ACC112 (cell line): ENCODE measurements around the gene RO60.

Experiments used
- H2AFZ ChIP-seq: fragments of 200-600 bp; sonication (generic); one replicate; pipeline ENCODE4 v1.6.0; 2017; ENCODE audit warnings: antibody characterized with exemption, low read length; ENCODE audit not compliant: unreplicated experiment
- H3K27ac ChIP-seq: fragments of 200-600 bp; sonication (generic); 2 replicates; pipeline ENCODE4 v1.5.1; 2014; ENCODE audit warnings: low read depth, mild to moderate bottlenecking, antibody characterized with exemption, low read length, moderate library complexity
- H3K27me3 ChIP-seq: fragments of 200-600 bp; sonication (generic); 2 replicates; pipeline ENCODE4 v1.6.1; 2014; ENCODE audit warnings: mild to moderate bottlenecking, antibody characterized with exemption, low read length, moderate library complexity, mixed read lengths; ENCODE audit not compliant: insufficient read depth
- H3K36me3 ChIP-seq: fragments of 200-600 bp; sonication (generic); 2 replicates; pipeline ENCODE4 v1.6.1; 2016; ENCODE audit warnings: mild to moderate bottlenecking, antibody characterized with exemption, low read length, moderate library complexity, mixed read lengths; ENCODE audit not compliant: insufficient read depth
- H3K4me1 ChIP-seq: fragments of 200-600 bp; sonication (generic); one replicate; pipeline ENCODE4 v1.6.1; 2016; ENCODE audit warnings: low read length, mixed read lengths; ENCODE audit not compliant: insufficient read depth, unreplicated experiment, control insufficient read depth
- H3K4me3 ChIP-seq: fragments of 200-600 bp; sonication (generic); 2 replicates; pipeline ENCODE4 v1.5.1; 2014; ENCODE audit warnings: mild to moderate bottlenecking, low read depth, low read length
- H3K79me2 ChIP-seq: fragments of 200-600 bp; sonication (generic); one replicate; pipeline ENCODE4 v1.6.0; 2016; ENCODE audit warnings: low read length; ENCODE audit not compliant: control insufficient read depth, unreplicated experiment, insufficient read depth

Gene RO60

DNA sequence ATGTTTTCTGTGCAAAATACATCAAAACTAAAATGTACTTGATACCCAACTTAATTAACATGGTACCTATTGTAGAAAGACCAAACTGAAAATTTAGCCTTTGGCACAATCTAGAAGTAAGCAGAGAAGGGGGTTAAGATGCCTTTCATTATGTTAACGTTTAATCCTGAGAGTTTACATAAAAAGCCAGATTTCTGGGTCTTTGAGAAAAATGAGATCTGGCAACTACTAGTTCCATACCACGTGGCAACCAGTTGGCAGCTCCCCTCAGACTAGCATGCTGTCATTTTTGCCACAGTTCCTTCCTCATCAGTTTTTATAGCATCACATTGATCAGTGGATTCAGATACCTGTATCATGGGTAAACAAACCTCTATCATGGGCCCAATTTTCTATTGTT lies 1.5 kb downstream of the RO60 start:
- Histone ChIP-seq H3K27ac (peak overlapping the region; percentile 90), H3K4me1 (peaks cover 26% of the 10 kb centered on the region), H3K79me2 (peaks cover 91% of the 10 kb centered on the region), H2AFZ (no peak overlapping the region), H3K27me3 (no peaks in the 10 kb centered on the region), H3K36me3 (no peaks in the 10 kb centered on the region), H3K4me3 (peak overlapping the region; percentile 94)

DNA sequence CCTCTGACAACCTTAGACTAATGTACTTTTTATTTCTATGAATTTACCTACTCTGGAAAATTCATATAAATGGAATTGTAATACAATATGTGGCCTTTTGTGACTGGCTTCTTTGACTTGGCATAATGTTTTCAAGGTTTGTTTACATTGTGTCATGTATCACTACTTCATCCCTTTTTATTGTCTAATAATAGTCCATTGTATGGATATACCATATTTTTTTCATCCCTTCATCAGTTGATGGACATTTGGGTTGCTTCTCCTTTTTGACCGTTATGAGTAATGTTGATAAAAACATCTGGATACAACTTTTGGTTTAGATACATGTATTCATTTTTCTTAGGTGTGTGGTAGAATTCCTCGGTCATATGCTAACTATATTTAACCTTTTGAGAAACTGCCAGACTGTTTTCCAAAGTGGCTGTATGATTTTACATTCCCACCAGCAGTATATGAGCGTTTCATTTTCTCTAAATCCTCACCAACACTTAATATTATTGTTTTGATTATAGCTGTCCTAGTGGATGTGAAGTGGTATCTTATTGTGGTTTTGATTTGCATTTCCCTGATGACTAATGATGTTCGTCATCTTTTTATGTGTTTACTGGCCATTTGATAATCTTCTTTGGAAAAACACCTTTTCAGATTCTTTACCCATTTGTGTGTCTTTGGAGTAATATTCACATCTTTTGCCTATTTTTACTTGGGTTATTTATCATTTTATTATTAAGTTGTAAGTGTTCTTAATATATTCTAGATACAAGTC lies 3.5 kb downstream of the RO60 start:
- H3K79me2 ChIP-seq = peaks cover 89% of the 10 kb centered on the region
- H2AFZ ChIP-seq = no peak overlapping the region
- H3K27me3 ChIP-seq = no peaks in the 10 kb centered on the region
- no peaks in the 10 kb centered on the region for H3K36me3 ChIP-seq
- H3K4me1 ChIP-seq = peaks cover 11% of the 10 kb centered on the region
- no peak overlapping the region for H3K4me3 ChIP-seq
- no peak overlapping the region for H3K27ac ChIP-seq

GRCh38 chr1:193065954-193066353 lies 6.5 kb downstream of the RO60 start:
- Histone ChIP-seq H3K27ac (no peak overlapping the region), H3K36me3 (0 out of 2 replicates have a peak, but pooled peaks cover 5% of the 10 kb centered on the region), H3K4me3 (no peak overlapping the region), H3K79me2 (peaks cover 94% of the 10 kb centered on the region), H3K27me3 (no peaks in the 10 kb centered on the region), H2AFZ (no peak overlapping the region), H3K4me1 (peaks cover 11% of the 10 kb centered on the region)

- 0 out of 2 replicates have a peak, but pooled peaks cover 5% of the 10 kb centered on the region for H3K36me3 ChIP-seq
- no peak overlapping the region for H3K4me3 ChIP-seq
- H3K4me1 ChIP-seq = peaks cover 6% of the 10 kb centered on the region
- peaks cover 92% of the 10 kb centered on the region for H3K79me2 ChIP-seq
- no peak overlapping the region for H3K27ac ChIP-seq
- H3K27me3 ChIP-seq = no peaks in the 10 kb centered on the region
- H2AFZ ChIP-seq = no peak overlapping the region
These were observed 7.2 kb downstream of the RO60 start for GRCh38 chr1:193066606-193067005.

- H3K27ac ChIP-seq = no peak overlapping the region
- no peak overlapping the region for H2AFZ ChIP-seq
- peaks cover 88% of the 10 kb centered on the region for H3K79me2 ChIP-seq
- H3K27me3 ChIP-seq = no peaks in the 10 kb centered on the region
- H3K4me1 ChIP-seq = peaks cover 6% of the 10 kb centered on the region
- H3K4me3 ChIP-seq = no peak overlapping the region
- peaks cover 10% of the 10 kb centered on the region for H3K36me3 ChIP-seq
These were observed 8.6 kb downstream of the RO60 start for GRCh38 chr1:193068013-193068412.

GRCh38 chr1:193069748-193070385 lies 10.5 kb downstream of the RO60 start:
- H3K36me3 ChIP-seq = peaks cover 14% of the 10 kb centered on the region
- H3K4me1 ChIP-seq = peaks cover 6% of the 10 kb centered on the region
- peaks cover 75% of the 10 kb centered on the region for H3K79me2 ChIP-seq
- H3K27ac ChIP-seq = no peak overlapping the region
- H2AFZ ChIP-seq = no peak overlapping the region
- H3K27me3 ChIP-seq = no peaks in the 10 kb centered on the region
- no peak overlapping the region for H3K4me3 ChIP-seq

GRCh38 chr1:193070386-193070753 lies 11.0 kb downstream of the RO60 start:
- H3K27me3 ChIP-seq = no peaks in the 10 kb centered on the region
- peaks cover 73% of the 10 kb centered on the region for H3K79me2 ChIP-seq
- H2AFZ ChIP-seq = no peak overlapping the region
- peaks cover 14% of the 10 kb centered on the region for H3K36me3 ChIP-seq
- no peak overlapping the region for H3K4me3 ChIP-seq
- H3K27ac ChIP-seq = no peak overlapping the region
- H3K4me1 ChIP-seq = peaks cover 6% of the 10 kb centered on the region

DNA sequence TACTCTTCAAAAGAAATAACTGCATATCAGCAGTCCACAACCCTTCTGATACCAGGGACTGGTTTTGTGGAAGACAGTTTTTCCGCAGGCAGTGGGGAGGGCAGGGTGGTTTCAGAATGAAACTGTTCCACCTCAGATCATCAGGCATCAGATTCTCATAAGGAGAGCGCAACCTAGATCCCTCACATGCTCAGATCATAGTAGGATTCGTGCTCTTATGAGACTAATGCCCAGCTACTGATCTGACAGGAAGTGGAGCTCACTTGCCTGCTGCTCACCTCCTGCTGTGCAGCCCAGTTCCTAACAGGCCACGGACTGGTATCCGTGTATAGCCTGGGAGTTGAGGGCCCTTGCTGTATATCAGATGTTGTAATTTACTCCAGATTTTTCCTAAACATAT lies 11.5 kb downstream of the RO60 start:
- peaks cover 6% of the 10 kb centered on the region for H3K4me1 ChIP-seq
- peaks cover 72% of the 10 kb centered on the region for H3K79me2 ChIP-seq
- H3K36me3 ChIP-seq = peaks cover 14% of the 10 kb centered on the region
- H3K27ac ChIP-seq = no peak overlapping the region
- no peak overlapping the region for H3K4me3 ChIP-seq
- H3K27me3 ChIP-seq = no peaks in the 10 kb centered on the region
- H2AFZ ChIP-seq = no peak overlapping the region

GRCh38 chr1:193077991-193078390 lies 18.6 kb downstream of the RO60 start:
- no peaks in the 10 kb centered on the region for H3K4me1 ChIP-seq
- peaks cover 59% of the 10 kb centered on the region for H3K36me3 ChIP-seq
- H3K27ac ChIP-seq = no peak overlapping the region
- H3K27me3 ChIP-seq = no peaks in the 10 kb centered on the region
- peaks cover 13% of the 10 kb centered on the region for H3K79me2 ChIP-seq
- H3K4me3 ChIP-seq = no peak overlapping the region
- no peak overlapping the region for H2AFZ ChIP-seq

DNA sequence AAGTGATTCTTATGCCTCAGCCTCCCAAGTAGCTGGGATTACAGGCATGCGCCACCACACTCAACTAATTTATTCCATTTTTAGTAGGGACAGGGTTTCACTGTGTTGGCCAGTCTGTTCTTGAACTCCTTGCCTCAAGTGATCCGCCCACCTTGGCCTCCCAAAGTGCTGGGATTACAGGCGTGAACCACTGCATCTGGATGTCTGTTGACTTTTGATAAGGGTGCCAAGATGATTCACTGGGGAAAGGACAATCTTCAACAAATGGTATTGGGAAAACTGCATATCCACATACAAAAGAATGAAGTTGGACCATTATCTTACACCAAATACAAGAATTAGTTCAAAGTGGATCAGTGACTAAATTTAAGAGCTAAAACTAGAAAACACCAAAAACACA lies 19.8 kb downstream of the RO60 start:
- H3K27ac ChIP-seq = no peak overlapping the region
- H3K4me1 ChIP-seq = no peaks in the 10 kb centered on the region
- no peak overlapping the region for H2AFZ ChIP-seq
- H3K79me2 ChIP-seq = peaks cover 9% of the 10 kb centered on the region
- no peak overlapping the region for H3K4me3 ChIP-seq
- no peaks in the 10 kb centered on the region for H3K27me3 ChIP-seq
- H3K36me3 ChIP-seq = peaks cover 66% of the 10 kb centered on the region
